Keratinocyte (primary cell): ENCODE measurements around the gene ITPR2.

Source experiments
- CTCF ChIP-seq, 3 experiments: IDR thresholded peaks in 1 of 3; conservative IDR thresholded peaks in 1 of 3; optimal IDR thresholded peaks in 1 of 3; 2 replicates in 2 of 3; 3 replicates in 1 of 3; pipeline versions ENCODE3 to v1.5.1; 2011; ENCODE audit warnings: low read length in 3 of 3, mild to moderate bottlenecking in 3 of 3, moderate library complexity in 2 of 3, control low read depth in 1 of 3, inconsistent platforms in 1 of 3; ENCODE audit not compliant: insufficient read depth in 2 of 3; ENCODE audit errors: extremely low read depth in 1 of 3
- EZH2 ChIP-seq: IDR thresholded peaks from one replicate; pipeline ENCODE4 v1.6.1; 2012; ENCODE audit warnings: inconsistent platforms, mild to moderate bottlenecking, low read length, moderate library complexity

- TF ChIP-seq CTCF (optimal IDR thresholded peaks at IDR 0.05 in 1 of 3, IDR thresholded peaks at IDR 0.05 in 1 of 3, conservative IDR thresholded peaks at IDR 0.05 in 1 of 3; ENCODE audit: extremely low read depth in 1 of 3, insufficient read depth in 2 of 3, low read length in 3 of 3): no peak
- TF ChIP-seq EZH2: no peak
These were observed 320.8 kb downstream of the ITPR2 start for GRCh38 chr12:26512213-26512612.
